CD4-positive, alpha-beta memory T cell (primary cell): ENCODE results near the gene CELF5. TPM values are rescaled to one million over a fixed set of nuclear protein-coding genes. Genes with fewer than 3 reads are reported as not detected.
A peak's percentile ranks its signal among the peaks of the same experiment; 100 is the strongest.

Source experiments
- CTCF ChIA-PET: fragments of 350-600 bp; sonication (Branson Sonifier 250); formaldehyde crosslinking; loops from one replicate; lab custom pipeline; 2021; ENCODE audit warnings: inconsistent platforms; ENCODE audit not compliant: partially characterized antibody; lab: Charles Lee
- POLR2A ChIA-PET: fragments of 350-600 bp; sonication (Branson Sonifier 250); formaldehyde crosslinking; loops from one replicate; lab custom pipeline; 2021; ENCODE audit not compliant: partially characterized antibody; lab: Charles Lee
- DNase-seq, 5 donors: peaks; one replicate each; pipeline versions ENCODE4 v3.0.0 to v3.0.0-alpha.2; 2020 to 2022; ENCODE audit warnings: mixed read lengths in 1 of 5
- H3K27ac ChIP-seq: one replicate; pipeline ENCODE4 v1.7.0; 2013; ENCODE audit warnings: low read depth, low read length
- H3K27me3 ChIP-seq: 2 replicates; pipeline ENCODE4 v1.7.0; 2013; ENCODE audit warnings: mild to moderate bottlenecking, low read length, moderate library complexity; ENCODE audit not compliant: insufficient read depth
- H3K36me3 ChIP-seq: 2 replicates; pipeline ENCODE4 v1.7.0; 2013; ENCODE audit warnings: mild to moderate bottlenecking, low read length, moderate library complexity; ENCODE audit not compliant: insufficient read depth
- H3K4me1 ChIP-seq: 2 replicates; pipeline ENCODE4 v1.7.0; 2013; ENCODE audit warnings: mild to moderate bottlenecking, low read length, moderate library complexity; ENCODE audit not compliant: insufficient read depth
- H3K4me3 ChIP-seq, 2 donors: one replicate each; pipeline ENCODE4 v1.7.0; 2013; ENCODE audit warnings: low read length in 2 of 2, mild to moderate bottlenecking in 1 of 2
- H3K9me3 ChIP-seq, 2 donors: one replicate each; pipeline ENCODE4 v1.7.0; 2013; ENCODE audit warnings: low read length in 2 of 2, control low read depth in 1 of 2; ENCODE audit not compliant: control insufficient read depth in 1 of 2
- H3K27ac Mint-ChIP-seq, 7 donors: one replicate each; pipeline ENCODE4 v1.8.0; 2020 to 2021; ENCODE audit warnings: mixed read lengths in 7 of 7, mild to moderate bottlenecking in 6 of 7, inconsistent platforms in 3 of 7, moderate library complexity in 3 of 7
- H3K27me3 Mint-ChIP-seq, 2 donors: one replicate each; pipeline ENCODE4 v1.8.0; 2020 to 2021; ENCODE audit warnings: mixed read lengths in 2 of 2
- H3K36me3 Mint-ChIP-seq, 2 donors: one replicate each; pipeline ENCODE4 v1.8.0; 2020 to 2021; ENCODE audit warnings: mixed read lengths in 2 of 2, inconsistent platforms in 1 of 2, mild to moderate bottlenecking in 1 of 2
- H3K4me1 Mint-ChIP-seq, 4 donors: one replicate each; pipeline ENCODE4 v1.8.0; 2020 to 2021; ENCODE audit warnings: mixed read lengths in 4 of 4, mild to moderate bottlenecking in 1 of 4
- H3K4me3 Mint-ChIP-seq, 8 donors: one replicate each; pipeline ENCODE4 v1.8.0; 2020 to 2021; ENCODE audit warnings: mixed read lengths in 8 of 8, mild to moderate bottlenecking in 7 of 8, moderate library complexity in 6 of 8, inconsistent platforms in 3 of 8
- H3K9me3 Mint-ChIP-seq, 8 donors: one replicate each; pipeline ENCODE4 v1.8.0; 2020 to 2021; ENCODE audit warnings: mixed read lengths in 8 of 8, mild to moderate bottlenecking in 5 of 8, inconsistent platforms in 3 of 8, moderate library complexity in 1 of 8
- intact Hi-C: fragments of 100-400 bp; cut with micrococcal nuclease; formaldehyde crosslinking; loops from one replicate; pipeline ENCODE4 v1.15.1; 2023
- polyA plus RNA-seq, 2 donors: library from polyadenylated mRNA; unstranded; fragments of 300-500 nt; fragmentation: Illumina TruSeq; gene quantifications; one replicate each; pipeline ENCODE4 v1.2.3, GENCODE V29; 2021
- total RNA-seq, 2 experiments: library from RNA; stranded (reverse); gene quantifications; one replicate each; pipeline ENCODE4 v1.2.3, GENCODE V29; 2021

CELF5 gene
- total and polyA plus RNA-seq, 4 experiments from 2014 or later: 0.32 to 0.64 (median 0.44) TPM; not detected in 1

- no peak for DNase-seq
- Histone ChIP-seq H3K4me3 (no peak overlapping the region), H3K9me3 (no peaks in the 10 kb centered on the region), H3K27me3 (no peaks in the 10 kb centered on the region), H3K27ac (no peak overlapping the region), H3K4me1 (peaks cover 15% of the 10 kb centered on the region), H3K36me3 (no peaks in the 10 kb centered on the region)
- Mint-ChIP-seq H3K27ac (no peak overlapping the region), H3K4me1 (peaks cover 7 to 22% (median 16%) of the 10 kb centered on the region in 4 donors), H3K9me3 (peaks cover 0 to 2% (median 0%) of the 10 kb centered on the region in 8 donors), H3K27me3 (peaks cover 3 to 9% of the 10 kb centered on the region in 2 donors), H3K4me3 (no peak overlapping the region), H3K36me3 (no peaks in the 10 kb centered on the region)
- ChIA-PET POLR2A (no interaction called here), CTCF (no interaction called here)
- intact Hi-C loops: loop anchor here (5.0 kb wide), 1 partner anchor 294 kb away; the partner anchor contains the start of gene HMG20B
These were observed 54.3 kb downstream of the CELF5 start for GRCh38 chr19:3278749-3279148.

GRCh38 chr19:3279306-3279705 lies 54.8 kb downstream of the CELF5 start:
- no peak for DNase-seq
- intact Hi-C loops: loop anchor here (5.0 kb wide), 1 partner anchor 293 kb away; the partner anchor contains the start of gene HMG20B
- peaks cover 19% of the 10 kb centered on the region for H3K4me1 ChIP-seq
- H3K36me3 ChIP-seq: no peaks in the 10 kb centered on the region
- H3K9me3 ChIP-seq: no peaks in the 10 kb centered on the region
- H3K4me1 Mint-ChIP-seq: peaks cover 11 to 24% (median 17%) of the 10 kb centered on the region in 4 donors
- peaks cover 0 to 2% (median 0%) of the 10 kb centered on the region in 8 donors for H3K9me3 Mint-ChIP-seq
- no peak overlapping the region for H3K27ac Mint-ChIP-seq
- POLR2A ChIA-PET: no interaction called here
- H3K27ac ChIP-seq: no peak overlapping the region
- no peak overlapping the region for H3K4me3 Mint-ChIP-seq
- CTCF ChIA-PET: no interaction called here
- H3K27me3 Mint-ChIP-seq: peaks cover 3 to 9% of the 10 kb centered on the region in 2 donors
- H3K27me3 ChIP-seq: no peaks in the 10 kb centered on the region
- H3K4me3 ChIP-seq: no peak overlapping the region
- no peaks in the 10 kb centered on the region for H3K36me3 Mint-ChIP-seq

GRCh38 chr19:3281026-3281425 lies 56.6 kb downstream of the CELF5 start:
- no peaks in the 10 kb centered on the region for H3K36me3 Mint-ChIP-seq
- Histone ChIP-seq H3K27me3 (no peaks in the 10 kb centered on the region), H3K36me3 (no peaks in the 10 kb centered on the region), H3K27ac (no peak overlapping the region), H3K9me3 (no peaks in the 10 kb centered on the region), H3K4me3 (no peak overlapping the region), H3K4me1 (peaks cover 23% of the 10 kb centered on the region)
- intact Hi-C loops: no loop called here
- POLR2A ChIA-PET: no interaction called here
- peaks cover 5 to 16% (median 14%) of the 10 kb centered on the region in 4 donors for H3K4me1 Mint-ChIP-seq
- peaks cover 1 to 9% of the 10 kb centered on the region in 2 donors for H3K27me3 Mint-ChIP-seq
- no peak overlapping the region for H3K4me3 Mint-ChIP-seq
- H3K27ac Mint-ChIP-seq: no peak overlapping the region
- no peaks in the 10 kb centered on the region for H3K9me3 Mint-ChIP-seq
- CTCF ChIA-PET: no interaction called here
- no peak for DNase-seq

GRCh38 chr19:3282155-3282554 lies 57.7 kb downstream of the CELF5 start:
- CTCF ChIA-PET: no interaction called here
- Mint-ChIP-seq H3K27me3 (peaks cover 1 to 9% of the 10 kb centered on the region in 2 donors), H3K27ac (peak overlapping the region in 2 of 7 donors; percentile 13 to 47)

GRCh38 chr19:3282564-3282963 lies 58.1 kb downstream of the CELF5 start:
- H3K27ac ChIP-seq: no peak overlapping the region
- Mint-ChIP-seq H3K27ac (no peak overlapping the region), H3K4me3 (no peak overlapping the region), H3K4me1 (peaks cover 5 to 13% (median 9%) of the 10 kb centered on the region in 4 donors), H3K27me3 (peaks cover 1 to 9% of the 10 kb centered on the region in 2 donors), H3K36me3 (no peaks in the 10 kb centered on the region), H3K9me3 (no peaks in the 10 kb centered on the region)
- no peak for DNase-seq
- no peaks in the 10 kb centered on the region for H3K36me3 ChIP-seq
- CTCF ChIA-PET: no interaction called here
- intact Hi-C loops: no loop called here
- no peaks in the 10 kb centered on the region for H3K9me3 ChIP-seq
- POLR2A ChIA-PET: no interaction called here
- H3K27me3 ChIP-seq: no peaks in the 10 kb centered on the region
- H3K4me3 ChIP-seq: no peak overlapping the region
- H3K4me1 ChIP-seq: peaks cover 19% of the 10 kb centered on the region

More at GRCh38 chr19:3282155-3282554, 57.7 kb downstream of the CELF5 start:
- peaks cover 19% of the 10 kb centered on the region for H3K4me1 ChIP-seq
- POLR2A ChIA-PET: no interaction called here
- H3K27ac ChIP-seq: no peak overlapping the region
- H3K9me3 ChIP-seq: no peaks in the 10 kb centered on the region
- no peak for DNase-seq
- no peaks in the 10 kb centered on the region for H3K36me3 ChIP-seq
- H3K9me3 Mint-ChIP-seq: no peaks in the 10 kb centered on the region
- no peak overlapping the region for H3K4me3 ChIP-seq
- intact Hi-C loops: no loop called here
- peaks cover 5 to 13% (median 12%) of the 10 kb centered on the region in 4 donors for H3K4me1 Mint-ChIP-seq
- H3K36me3 Mint-ChIP-seq: no peaks in the 10 kb centered on the region
- no peaks in the 10 kb centered on the region for H3K27me3 ChIP-seq
- H3K4me3 Mint-ChIP-seq: no peak overlapping the region

- peaks cover 1 to 13% of the 10 kb centered on the region in 2 donors for H3K27me3 Mint-ChIP-seq
- ChIA-PET POLR2A (no interaction called here), CTCF (interaction anchor here (2.2 kb wide), 1 partner anchor 8 kb away, joined by 10 read pairs; no protein-coding TSS in a partner anchor)
- H3K27ac ChIP-seq: no peak overlapping the region
- no peaks in the 10 kb centered on the region for H3K36me3 ChIP-seq
- H3K9me3 Mint-ChIP-seq: peaks cover 0 to 2% (median 0%) of the 10 kb centered on the region in 8 donors
- H3K4me1 ChIP-seq: peaks cover 19% of the 10 kb centered on the region
- no peak for DNase-seq
- intact Hi-C loops: no loop called here
- H3K4me3 Mint-ChIP-seq: no peak overlapping the region
- H3K36me3 Mint-ChIP-seq: no peaks in the 10 kb centered on the region
- H3K4me3 ChIP-seq: no peak overlapping the region
- no peaks in the 10 kb centered on the region for H3K27me3 ChIP-seq
- peaks cover 5 to 13% (median 8%) of the 10 kb centered on the region in 4 donors for H3K4me1 Mint-ChIP-seq
- H3K27ac Mint-ChIP-seq: no peak overlapping the region
- H3K9me3 ChIP-seq: no peaks in the 10 kb centered on the region
These were observed 58.8 kb downstream of the CELF5 start for GRCh38 chr19:3283246-3283751.

GRCh38 chr19:3283886-3284657 lies 59.6 kb downstream of the CELF5 start:
- Mint-ChIP-seq H3K9me3 (peaks cover 0 to 2% (median 0%) of the 10 kb centered on the region in 8 donors), H3K27ac (peak overlapping the region in 2 of 7 donors; percentile 23 to 69), H3K4me1 (peaks cover 5 to 13% (median 8%) of the 10 kb centered on the region in 4 donors), H3K27me3 (peaks cover 1 to 11% of the 10 kb centered on the region in 2 donors), H3K4me3 (peak overlapping the region in 3 of 8 donors; percentile 28 to 54 (median 48)), H3K36me3 (no peaks in the 10 kb centered on the region)
- no peaks in the 10 kb centered on the region for H3K36me3 ChIP-seq
- H3K4me3 ChIP-seq: no peak overlapping the region
- H3K9me3 ChIP-seq: no peaks in the 10 kb centered on the region
- H3K27me3 ChIP-seq: no peaks in the 10 kb centered on the region
- ChIA-PET CTCF (interaction anchor here (2.2 kb wide), 1 partner anchor 8 kb away, joined by 10 read pairs; no protein-coding TSS in a partner anchor), POLR2A (interaction anchor here (1.2 kb wide), 1 partner anchor 8 kb away, joined by 5 read pairs; no protein-coding TSS in a partner anchor)
- H3K27ac ChIP-seq: no peak overlapping the region
- H3K4me1 ChIP-seq: peaks cover 19% of the 10 kb centered on the region
- intact Hi-C loops: no loop called here
- DNase-seq: no peak
